Measurements from ENCODE around the gene OR5A2.

The OR5A2 gene

DNA sequence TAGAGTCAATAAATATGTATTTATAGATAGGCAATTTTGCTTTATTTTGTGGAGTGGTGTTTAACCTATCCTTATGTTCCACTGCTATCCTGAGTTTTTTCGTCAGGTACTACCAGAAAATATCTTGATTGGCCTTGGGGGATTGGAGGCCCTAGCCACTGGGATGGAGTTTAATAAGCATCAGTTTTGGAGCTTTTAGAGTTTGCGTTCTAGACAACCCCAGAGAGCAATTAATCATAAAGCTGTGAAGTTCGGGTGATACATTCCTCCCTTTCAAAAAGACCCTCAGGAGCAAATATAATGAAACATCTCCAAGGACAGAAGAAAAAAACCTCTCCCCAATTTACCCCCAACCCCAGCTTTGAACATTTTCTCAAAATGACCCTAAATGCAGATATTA is 10.0 kb upstream of the OR5A2 start, which contains the start of gene OR5A1:
Gene OR5A1 (plus strand): TSS at position 301 of the 400 bp plus-strand sequence. CDS start 6,700 bp downstream, outside the sequence.
- no peaks in the 10 kb centered on the region for H4K20me1 ChIP-seq (ENCODE audit: insufficient read depth)
- no peaks in the 10 kb centered on the region for H3K27me3 ChIP-seq (ENCODE audit: insufficient read depth, low read depth)
- no peak within 1 kb of the TSS for H3K9ac ChIP-seq
- no peak within 1 kb of the TSS for H3K4me3 ChIP-seq (IDR thresholded peaks at IDR 0.05; ENCODE audit: insufficient read depth, low read depth, low read length)
- H3K79me2 ChIP-seq (ENCODE audit: insufficient read depth, low read depth) = no peaks in the 10 kb centered on the region
- no peak within 1 kb of the TSS for H3K27ac ChIP-seq
- TF ChIP-seq, protein P1, sequence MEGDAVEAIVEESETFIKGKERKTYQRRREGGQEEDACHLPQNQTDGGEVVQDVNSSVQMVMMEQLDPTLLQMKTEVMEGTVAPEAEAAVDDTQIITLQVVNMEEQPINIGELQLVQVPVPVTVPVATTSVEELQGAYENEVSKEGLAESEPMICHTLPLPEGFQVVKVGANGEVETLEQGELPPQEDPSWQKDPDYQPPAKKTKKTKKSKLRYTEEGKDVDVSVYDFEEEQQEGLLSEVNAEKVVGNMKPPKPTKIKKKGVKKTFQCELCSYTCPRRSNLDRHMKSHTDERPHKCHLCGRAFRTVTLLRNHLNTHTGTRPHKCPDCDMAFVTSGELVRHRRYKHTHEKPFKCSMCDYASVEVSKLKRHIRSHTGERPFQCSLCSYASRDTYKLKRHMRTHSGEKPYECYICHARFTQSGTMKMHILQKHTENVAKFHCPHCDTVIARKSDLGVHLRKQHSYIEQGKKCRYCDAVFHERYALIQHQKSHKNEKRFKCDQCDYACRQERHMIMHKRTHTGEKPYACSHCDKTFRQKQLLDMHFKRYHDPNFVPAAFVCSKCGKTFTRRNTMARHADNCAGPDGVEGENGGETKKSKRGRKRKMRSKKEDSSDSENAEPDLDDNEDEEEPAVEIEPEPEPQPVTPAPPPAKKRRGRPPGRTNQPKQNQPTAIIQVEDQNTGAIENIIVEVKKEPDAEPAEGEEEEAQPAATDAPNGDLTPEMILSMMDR (conservative IDR thresholded peaks at IDR 0.05; ENCODE audit: low read depth, low read length) = no peak
- no peaks in the 10 kb centered on the region for H3K36me3 ChIP-seq (ENCODE audit: insufficient read depth)
- no peak within 1 kb of the TSS for H2AFZ ChIP-seq (ENCODE audit: low read depth)
- H3K4me1 ChIP-seq (ENCODE audit: low read depth, poor library complexity, severe bottlenecking) = no peaks in the 10 kb centered on the region
- H3K4me2 ChIP-seq = no peak within 1 kb of the TSS

DNA sequence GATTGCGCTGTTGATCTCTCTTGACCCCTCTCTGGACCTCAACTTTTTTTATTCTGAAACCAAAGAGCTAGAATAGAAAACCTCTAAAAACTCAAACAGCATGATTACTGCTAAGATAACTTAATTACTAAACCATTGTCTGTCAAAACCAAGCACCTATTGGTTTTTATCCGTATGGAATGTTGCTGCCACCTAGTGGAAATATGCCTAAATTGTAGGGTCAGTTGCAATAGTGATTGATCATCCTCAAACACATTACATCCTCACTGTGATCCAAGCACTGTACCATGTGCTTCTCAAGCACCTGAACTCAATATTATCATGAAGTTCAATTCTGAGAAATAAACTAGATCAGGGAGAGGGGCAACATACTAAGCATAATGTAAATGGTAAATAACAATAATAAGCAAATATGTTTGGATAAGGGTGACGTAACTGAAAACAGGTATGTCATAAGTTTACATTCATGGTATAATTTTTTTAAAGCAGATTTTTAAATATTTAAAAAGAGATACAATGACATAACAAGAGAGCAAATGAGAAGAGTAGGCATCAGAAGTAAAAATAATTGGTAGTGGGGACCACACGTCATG is 3.8 kb upstream of the OR5A2 start:
- Histone ChIP-seq H3K79me2 (ENCODE audit: insufficient read depth, low read depth) (no peaks in the 10 kb centered on the region), H3K4me2 (no peak overlapping the region), H3K27ac (no peak overlapping the region), H3K4me1 (ENCODE audit: low read depth, poor library complexity, severe bottlenecking) (no peaks in the 10 kb centered on the region), H4K20me1 (ENCODE audit: insufficient read depth) (no peaks in the 10 kb centered on the region), H2AFZ (ENCODE audit: low read depth) (no peak overlapping the region), H3K9ac (no peak overlapping the region), H3K4me3 (IDR thresholded peaks at IDR 0.05; ENCODE audit: insufficient read depth, low read depth, low read length) (no peak overlapping the region), H3K27me3 (ENCODE audit: insufficient read depth, low read depth) (no peaks in the 10 kb centered on the region), H3K36me3 (ENCODE audit: insufficient read depth) (no peaks in the 10 kb centered on the region)
- TF ChIP-seq, protein P1 (conservative IDR thresholded peaks at IDR 0.05; ENCODE audit: low read depth, low read length) = peak; percentile 81

DNA sequence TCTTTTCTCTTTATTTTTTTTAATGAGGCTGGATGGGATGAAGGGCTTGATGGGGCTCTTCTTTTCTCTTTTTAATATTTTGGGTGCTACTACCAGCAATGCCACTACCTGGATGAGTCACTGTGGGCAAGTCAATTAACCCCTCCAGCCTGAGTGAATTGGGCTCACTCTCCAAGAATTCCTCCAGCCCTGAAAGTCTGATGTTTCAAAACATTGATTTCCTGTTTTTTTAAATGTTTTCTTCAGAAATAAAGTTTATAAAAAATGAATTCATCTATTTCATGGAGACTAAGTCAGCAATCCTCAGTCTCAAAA is 812 bp upstream of the OR5A2 start:
- no peak overlapping the region for H3K27ac ChIP-seq

DNA sequence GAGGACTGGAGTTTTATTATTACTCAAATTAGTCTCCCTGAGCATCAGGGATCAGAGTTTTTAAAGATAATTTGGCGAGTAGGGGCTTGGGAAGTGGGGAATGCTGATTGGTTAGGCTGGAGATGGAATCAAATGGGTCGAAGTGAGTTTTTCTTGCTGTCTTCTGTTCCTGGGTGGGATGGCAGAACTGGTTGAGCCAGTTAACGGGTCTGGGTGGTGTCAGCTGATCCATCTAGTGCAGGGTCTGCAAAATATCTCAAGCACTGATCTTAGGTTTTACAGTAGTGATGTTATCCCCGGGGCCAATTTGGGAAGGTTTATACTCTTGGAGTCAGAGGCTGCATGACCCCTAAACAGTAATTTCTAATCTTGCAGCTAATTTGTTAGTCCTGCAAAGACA is 1.1 kb downstream of the OR5A2 start:
- H3K27me3 ChIP-seq (ENCODE audit: insufficient read depth, low read depth) = no peaks in the 10 kb centered on the region
- H3K27ac ChIP-seq = no peak overlapping the region
- TF ChIP-seq, protein P1 (conservative IDR thresholded peaks at IDR 0.05; ENCODE audit: low read depth, low read length) = no peak
- H3K79me2 ChIP-seq (ENCODE audit: insufficient read depth, low read depth) = no peaks in the 10 kb centered on the region
- H3K4me2 ChIP-seq = no peak overlapping the region
- no peak overlapping the region for H2AFZ ChIP-seq (ENCODE audit: low read depth)
- no peak overlapping the region for H3K4me3 ChIP-seq (IDR thresholded peaks at IDR 0.05; ENCODE audit: insufficient read depth, low read depth, low read length)
- H3K4me1 ChIP-seq (ENCODE audit: low read depth, poor library complexity, severe bottlenecking) = no peaks in the 10 kb centered on the region
- no peaks in the 10 kb centered on the region for H3K36me3 ChIP-seq (ENCODE audit: insufficient read depth)
- no peak overlapping the region for H3K9ac ChIP-seq
- no peaks in the 10 kb centered on the region for H4K20me1 ChIP-seq (ENCODE audit: insufficient read depth)

More for the DNA sequence above, 812 bp upstream of the OR5A2 start:
- Histone ChIP-seq H3K4me2 (no peak overlapping the region), H3K79me2 (ENCODE audit: insufficient read depth, low read depth) (no peaks in the 10 kb centered on the region), H2AFZ (ENCODE audit: low read depth) (no peak overlapping the region), H3K27me3 (ENCODE audit: insufficient read depth, low read depth) (no peaks in the 10 kb centered on the region), H3K9ac (no peak overlapping the region), H4K20me1 (ENCODE audit: insufficient read depth) (no peaks in the 10 kb centered on the region), H3K36me3 (ENCODE audit: insufficient read depth) (no peaks in the 10 kb centered on the region), H3K4me3 (IDR thresholded peaks at IDR 0.05; ENCODE audit: insufficient read depth, low read depth, low read length) (no peak overlapping the region), H3K4me1 (ENCODE audit: low read depth, poor library complexity, severe bottlenecking) (no peaks in the 10 kb centered on the region)
- TF ChIP-seq, protein P1 (conservative IDR thresholded peaks at IDR 0.05; ENCODE audit: low read depth, low read length) = no peak

Measured in KMS-11 (cell line).